Measurements from ENCODE around the gene OR10H2. TPM values are rescaled to one million over a fixed set of nuclear protein-coding genes. Genes with fewer than 3 reads are reported as not detected.

The OR10H2 gene
- total RNA-seq, 1 donor from 2014 or later = not detected

GRCh38 chr19:15737722-15738121 lies 9.9 kb downstream of the OR10H2 start, which contains the start of gene OR10H3:
OR10H3 (plus strand) TSS chr19:15737985; CDS start chr19:15741393, 3,408 bp downstream.
- intact Hi-C loops (cut with DNase I) = no loop called here
- H3K4me3 ChIP-seq = no peak within 1 kb of the TSS
- ATAC-seq = no peak

GRCh38 chr19:15740785-15741184 lies 13.0 kb downstream of the OR10H2 start:
- Histone ChIP-seq H3K27me3 (ENCODE audit: low read depth) (no peaks in the 10 kb centered on the region), H3K4me3 (no peak overlapping the region), H3K4me1 (no peaks in the 10 kb centered on the region), H3K27ac (no peak overlapping the region), H3K9me3 (peaks cover 9% of the 10 kb centered on the region), H3K36me3 (no peaks in the 10 kb centered on the region)
- intact Hi-C loops (cut with DNase I) = no loop called here
- TF ChIP-seq, protein P1, sequence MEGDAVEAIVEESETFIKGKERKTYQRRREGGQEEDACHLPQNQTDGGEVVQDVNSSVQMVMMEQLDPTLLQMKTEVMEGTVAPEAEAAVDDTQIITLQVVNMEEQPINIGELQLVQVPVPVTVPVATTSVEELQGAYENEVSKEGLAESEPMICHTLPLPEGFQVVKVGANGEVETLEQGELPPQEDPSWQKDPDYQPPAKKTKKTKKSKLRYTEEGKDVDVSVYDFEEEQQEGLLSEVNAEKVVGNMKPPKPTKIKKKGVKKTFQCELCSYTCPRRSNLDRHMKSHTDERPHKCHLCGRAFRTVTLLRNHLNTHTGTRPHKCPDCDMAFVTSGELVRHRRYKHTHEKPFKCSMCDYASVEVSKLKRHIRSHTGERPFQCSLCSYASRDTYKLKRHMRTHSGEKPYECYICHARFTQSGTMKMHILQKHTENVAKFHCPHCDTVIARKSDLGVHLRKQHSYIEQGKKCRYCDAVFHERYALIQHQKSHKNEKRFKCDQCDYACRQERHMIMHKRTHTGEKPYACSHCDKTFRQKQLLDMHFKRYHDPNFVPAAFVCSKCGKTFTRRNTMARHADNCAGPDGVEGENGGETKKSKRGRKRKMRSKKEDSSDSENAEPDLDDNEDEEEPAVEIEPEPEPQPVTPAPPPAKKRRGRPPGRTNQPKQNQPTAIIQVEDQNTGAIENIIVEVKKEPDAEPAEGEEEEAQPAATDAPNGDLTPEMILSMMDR (IDR thresholded peaks at IDR 0.05) = no peak
- ATAC-seq (no peak), DNase-seq (no peak)

More at GRCh38 chr19:15737722-15738121, 9.9 kb downstream of the OR10H2 start, which contains the start of gene OR10H3:
- Histone ChIP-seq H3K4me1 (no peaks in the 10 kb centered on the region), H3K27ac (no peak within 1 kb of the TSS), H3K27me3 (ENCODE audit: low read depth) (no peaks in the 10 kb centered on the region), H3K9me3 (peaks cover 9% of the 10 kb centered on the region), H3K36me3 (no peaks in the 10 kb centered on the region)
- no peak for DNase-seq
- TF ChIP-seq, protein P1 (IDR thresholded peaks at IDR 0.05) = no peak

- no peaks in the 10 kb centered on the region for H3K9me3 ChIP-seq
- H3K27me3 ChIP-seq (ENCODE audit: low read depth) = peaks cover 25% of the 10 kb centered on the region
- no peaks in the 10 kb centered on the region for H3K36me3 ChIP-seq
- intact Hi-C loops (cut with DNase I) = no loop called here
- H3K4me1 ChIP-seq = no peaks in the 10 kb centered on the region
- no peak overlapping the region for H3K27ac ChIP-seq
- no peak overlapping the region for H3K4me3 ChIP-seq
- ATAC-seq (no peak), DNase-seq (no peak)
- TF ChIP-seq, protein P1 (IDR thresholded peaks at IDR 0.05) = no peak
These were observed 20.4 kb downstream of the OR10H2 start for GRCh38 chr19:15748239-15748638.

DNA sequence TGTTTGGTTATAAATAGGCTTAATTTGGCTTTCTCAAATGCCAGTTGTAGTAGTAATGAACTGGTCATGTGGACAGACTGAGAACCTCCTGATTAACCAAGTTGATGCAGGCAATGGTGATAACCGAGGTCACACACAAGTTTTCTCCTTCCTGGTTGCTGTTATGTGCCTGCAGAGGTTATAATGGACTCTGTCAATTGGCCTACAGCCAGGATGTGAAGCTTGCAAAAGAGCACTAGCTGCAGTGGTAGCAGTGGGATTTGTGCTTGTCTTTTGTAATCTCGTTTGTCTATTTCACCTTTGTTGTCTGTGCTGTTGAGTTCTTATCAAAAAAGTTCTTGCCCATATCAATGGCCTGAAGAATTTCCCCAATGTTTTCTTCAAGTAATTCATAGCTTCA lies 30.6 kb downstream of the OR10H2 start:
- DNase-seq (no peak), ATAC-seq (no peak)
- Histone ChIP-seq H3K4me3 (no peak overlapping the region), H3K27ac (no peak overlapping the region), H3K36me3 (no peaks in the 10 kb centered on the region), H3K27me3 (ENCODE audit: low read depth) (peaks cover 20% of the 10 kb centered on the region), H3K4me1 (no peaks in the 10 kb centered on the region), H3K9me3 (no peaks in the 10 kb centered on the region)
- TF ChIP-seq, protein P1 (IDR thresholded peaks at IDR 0.05) = no peak
- intact Hi-C loops (cut with DNase I) = no loop called here

GRCh38 chr19:15759962-15760565 lies 32.2 kb downstream of the OR10H2 start:
- H3K4me1 ChIP-seq = no peaks in the 10 kb centered on the region
- no peak overlapping the region for H3K27ac ChIP-seq
- H3K4me3 ChIP-seq = no peak overlapping the region
- DNase-seq (no peak), ATAC-seq (no peak)
- H3K27me3 ChIP-seq (ENCODE audit: low read depth) = peaks cover 19% of the 10 kb centered on the region
- intact Hi-C loops (cut with DNase I) = no loop called here
- H3K9me3 ChIP-seq = no peaks in the 10 kb centered on the region
- TF ChIP-seq, protein P1 (IDR thresholded peaks at IDR 0.05) = no peak
- H3K36me3 ChIP-seq = no peaks in the 10 kb centered on the region

Data from lower lobe of right lung (tissue), 2 donors.